Activated naive CD4-positive, alpha-beta T cell treated with Interleukin-2 at 50 U/mL for 16 hours (primary cell): ENCODE measurements around the gene LRP1B.

ENCODE experiments used
- DNase-seq: peaks from one replicate; pipeline ENCODE4 v3.0.0-alpha.2; 2020

LRP1B gene

GRCh38 chr2:140630557-140630956, 1500.3 kb downstream of the LRP1B start:
- DNase-seq: no peak

DNA sequence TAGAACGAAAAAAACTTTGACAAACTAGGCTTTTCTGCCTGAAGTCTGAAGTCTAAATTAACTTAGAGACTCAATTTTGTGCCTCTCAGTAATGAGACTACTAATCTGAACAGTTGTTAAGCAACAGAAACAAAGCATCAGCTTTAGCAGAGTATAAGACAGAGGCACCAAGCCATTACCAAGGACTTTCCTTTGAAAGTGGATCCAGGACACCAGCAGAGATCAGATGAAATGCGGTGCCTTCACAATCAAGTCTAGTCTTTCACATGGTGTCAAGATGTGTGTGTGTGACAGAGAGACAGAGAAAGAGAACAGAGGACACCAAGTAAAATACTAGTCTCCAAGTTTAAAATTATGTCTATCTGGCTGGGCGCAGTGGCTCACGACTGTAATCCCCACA, 1502.9 kb downstream of the LRP1B start:
- DNase-seq: no peak

DNA sequence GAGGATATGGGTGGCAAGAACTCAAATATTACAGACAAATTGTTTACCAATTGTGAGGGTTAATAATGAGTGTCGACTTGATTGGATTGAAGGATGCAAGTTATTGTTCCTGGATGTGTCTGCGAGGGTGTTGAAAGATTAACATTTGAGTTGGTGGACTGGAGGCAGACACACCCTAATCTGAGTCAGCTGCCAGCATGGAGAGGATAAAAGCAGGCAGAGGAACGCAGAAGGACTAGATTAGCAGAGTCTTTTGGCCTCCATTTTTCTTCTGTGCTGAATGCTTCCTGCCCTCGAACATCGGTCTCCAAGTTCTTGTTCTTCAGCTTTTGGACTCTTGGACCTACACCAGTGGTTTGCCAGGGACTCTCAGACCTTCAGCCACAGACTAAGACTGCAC, 1503.7 kb downstream of the LRP1B start:
- no peak for DNase-seq

DNA sequence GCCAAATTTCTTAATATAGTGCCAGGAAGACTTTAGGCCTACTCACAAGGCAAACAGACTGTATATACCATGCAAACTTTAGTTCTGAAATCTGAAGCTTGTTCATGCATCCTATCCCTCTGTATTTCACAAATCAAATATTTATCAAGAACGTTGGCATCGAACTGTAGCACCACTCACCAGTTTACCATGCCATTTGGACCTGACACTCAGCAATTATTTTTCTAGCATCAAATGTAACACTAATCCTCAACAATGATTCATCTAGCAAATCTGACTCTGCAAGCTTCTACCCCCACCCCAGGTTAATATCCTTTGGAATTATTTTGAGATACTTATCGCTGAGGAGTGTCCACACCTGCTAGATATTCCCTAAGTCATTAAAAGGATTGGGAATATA, 1506.6 kb downstream of the LRP1B start:
- DNase-seq: no peak

DNA sequence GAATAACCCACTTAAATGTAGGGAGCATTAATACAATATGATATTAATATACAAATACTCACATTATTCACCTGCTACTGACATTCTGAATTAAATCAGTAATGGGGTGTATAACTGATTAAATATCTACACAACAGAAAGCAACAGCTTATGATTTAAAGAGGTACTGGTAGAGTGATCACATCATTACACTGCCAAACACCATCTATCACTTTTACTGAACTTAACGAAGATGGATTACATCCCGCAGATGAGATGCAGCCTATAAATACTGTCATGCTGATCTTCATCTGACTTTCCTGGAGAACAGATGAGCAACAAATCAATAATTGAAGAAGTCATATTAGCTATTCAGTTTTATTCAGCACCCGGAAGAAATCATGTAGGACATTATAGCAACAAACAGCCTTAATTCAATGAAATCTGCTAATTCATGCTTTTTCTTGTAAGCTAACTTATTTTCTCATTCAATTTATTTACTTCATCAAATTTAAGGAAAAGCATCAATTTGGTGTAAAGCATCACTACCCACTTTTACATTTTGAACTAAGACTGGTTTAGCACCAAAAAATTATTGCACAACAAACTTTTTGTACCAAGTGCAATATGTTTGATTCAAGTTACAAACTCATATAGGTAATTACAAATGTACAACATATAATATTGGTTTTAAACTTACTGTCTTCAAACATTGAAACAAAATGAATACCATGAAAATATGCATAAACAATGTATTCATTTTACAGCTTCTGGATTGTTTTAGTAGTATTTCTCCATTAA, 1509.0 kb downstream of the LRP1B start:
- no peak for DNase-seq

GRCh38 chr2:140604788-140605187, 1526.0 kb downstream of the LRP1B start:
- no peak for DNase-seq

GRCh38 chr2:140604096-140604495, 1526.7 kb downstream of the LRP1B start:
- no peak for DNase-seq

- DNase-seq: no peak
Measured at GRCh38 chr2:140603416-140603815, 1527.4 kb downstream of the LRP1B start.

GRCh38 chr2:140601801-140602200, 1529.0 kb downstream of the LRP1B start:
- DNase-seq: no peak

GRCh38 chr2:140601342-140601741, 1529.5 kb downstream of the LRP1B start:
- no peak for DNase-seq

DNA sequence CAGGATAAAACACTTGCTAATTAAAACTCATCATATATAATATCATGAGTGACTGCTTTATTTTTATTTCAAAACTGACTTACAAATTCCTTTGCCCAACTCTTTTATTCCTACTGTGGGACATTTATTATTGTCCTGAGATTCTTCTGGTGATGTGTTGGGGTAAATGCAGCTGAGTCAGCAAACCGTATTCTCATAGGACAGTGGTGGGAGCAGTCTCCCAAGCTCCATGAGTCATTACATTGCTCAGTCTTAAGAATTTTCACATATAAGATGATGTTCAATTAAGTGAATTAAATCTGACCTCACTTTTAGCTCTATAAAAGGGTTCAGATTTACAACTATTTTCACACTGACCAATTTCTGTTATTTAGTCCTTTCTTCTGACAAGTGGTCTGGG, 1530.7 kb downstream of the LRP1B start:
- DNase-seq: no peak

- DNase-seq: no peak
Measured at GRCh38 chr2:140597836-140598235, 1533.0 kb downstream of the LRP1B start.

DNA sequence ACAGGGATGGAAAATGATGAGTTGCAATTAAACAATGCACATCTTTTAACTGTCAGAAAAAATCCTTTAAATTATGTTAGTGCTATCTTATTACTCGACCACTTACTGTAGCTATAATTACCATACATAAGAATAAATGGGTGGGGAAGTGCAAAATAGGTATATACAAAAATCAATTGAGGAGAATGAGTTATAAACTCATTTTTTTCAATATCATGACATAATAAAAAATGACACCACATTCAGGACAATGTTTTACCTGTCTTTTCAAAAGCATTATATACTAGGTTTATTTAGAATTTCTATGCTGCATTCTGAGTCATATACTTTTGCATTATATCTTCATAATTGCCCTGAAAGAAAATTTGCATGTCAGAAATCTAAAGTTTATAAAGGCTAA, 1533.6 kb downstream of the LRP1B start:
- no peak for DNase-seq

DNA sequence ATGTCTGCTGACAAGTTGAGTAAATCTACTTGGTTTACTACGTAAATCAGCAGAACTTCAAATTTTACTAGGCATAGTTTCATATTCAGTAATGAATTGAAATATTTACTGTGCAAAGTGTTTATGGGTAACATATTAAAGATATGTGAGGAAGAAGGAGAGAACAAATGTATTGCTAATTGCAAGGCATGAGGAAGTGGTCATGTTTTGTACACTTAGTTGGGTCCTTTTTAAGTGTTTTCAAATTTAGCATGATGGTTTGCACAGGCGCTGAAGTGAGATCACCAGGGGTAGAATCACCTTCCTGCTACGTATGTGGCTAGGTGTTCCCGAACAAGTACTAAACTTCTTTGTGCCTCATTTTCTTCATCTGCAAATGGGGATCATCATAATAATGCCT, 1534.4 kb downstream of the LRP1B start:
- no peak for DNase-seq

DNA sequence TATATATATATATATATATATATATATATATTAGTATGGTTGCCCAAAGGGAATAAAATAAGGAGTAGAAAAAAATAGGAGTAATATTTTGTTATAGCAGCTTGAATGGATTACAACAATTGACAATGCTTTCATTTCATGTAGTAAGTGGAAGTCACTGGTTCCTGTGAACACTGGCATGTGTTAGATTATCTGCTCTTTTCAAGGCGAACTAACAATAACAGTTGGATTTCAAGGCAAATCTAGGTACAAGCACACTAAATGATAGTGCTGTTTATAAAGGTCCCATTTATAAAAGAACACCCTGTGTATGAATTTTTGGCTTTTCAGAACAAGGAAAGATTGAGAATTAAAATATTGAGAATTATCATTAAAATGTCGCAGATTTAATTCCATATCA, 1535.7 kb downstream of the LRP1B start:
- no peak for DNase-seq

DNA sequence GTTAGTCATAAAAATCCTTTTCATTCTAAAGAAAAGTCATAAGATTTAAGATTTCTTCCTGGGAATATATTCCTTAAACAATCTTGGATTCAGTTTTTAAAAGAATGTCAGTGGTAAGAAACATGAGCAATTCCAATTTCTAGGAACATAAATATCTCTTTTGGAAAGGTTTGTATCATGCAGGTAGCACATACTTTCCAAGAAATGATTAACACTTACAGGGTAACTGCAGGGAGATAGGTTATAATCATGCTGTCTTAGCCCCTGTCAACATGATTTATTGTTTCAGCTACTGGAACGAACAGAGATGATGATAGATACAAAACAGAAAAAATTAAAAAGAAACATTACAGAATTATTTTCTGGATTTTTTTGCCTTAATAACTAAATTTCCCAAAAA, 1537.7 kb downstream of the LRP1B start:
- DNase-seq: no peak

DNA sequence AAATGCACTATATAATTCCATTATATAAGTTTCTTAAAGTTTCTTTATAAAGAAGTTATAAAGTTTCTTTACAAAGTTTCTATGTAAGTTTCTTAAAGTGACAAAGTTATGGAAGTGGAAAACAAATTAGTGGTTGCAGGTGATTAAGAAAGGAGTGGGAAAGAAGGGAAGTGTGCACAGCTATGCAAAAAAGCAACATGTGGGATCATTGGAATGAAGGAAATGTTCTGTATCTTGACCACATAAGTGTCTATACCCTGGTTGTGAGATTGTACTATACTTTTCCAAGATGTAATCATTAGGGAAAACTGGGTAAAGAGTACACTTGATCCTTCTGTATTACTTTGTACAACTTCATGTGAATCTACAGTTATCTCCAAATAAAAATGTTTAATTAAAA, 1541.1 kb downstream of the LRP1B start:
- no peak for DNase-seq

- no peak for DNase-seq
Measured at GRCh38 chr2:140589273-140589672, 1541.5 kb downstream of the LRP1B start.

DNA sequence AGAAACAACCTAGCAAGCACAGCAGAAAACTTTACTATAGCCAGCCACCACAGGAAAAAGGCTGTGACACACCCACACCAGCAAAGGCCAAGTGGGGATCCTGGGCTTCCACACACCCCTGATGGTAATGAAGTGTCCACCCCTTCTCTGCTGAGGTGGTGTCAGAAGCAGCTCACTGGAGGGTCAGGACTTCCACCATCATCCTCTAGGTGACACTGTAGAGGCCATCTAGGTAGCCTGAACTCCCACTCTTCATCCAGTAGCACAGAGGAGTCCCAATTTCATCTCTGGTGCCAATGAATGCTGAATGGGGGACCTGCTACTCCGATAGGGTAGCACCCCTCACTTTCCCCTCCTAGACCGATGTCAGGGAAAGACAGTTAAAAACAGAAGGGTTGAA, 1544.4 kb downstream of the LRP1B start:
- DNase-seq: no peak

- DNase-seq: no peak
Measured at GRCh38 chr2:140585016-140585415, 1545.8 kb downstream of the LRP1B start.

DNA sequence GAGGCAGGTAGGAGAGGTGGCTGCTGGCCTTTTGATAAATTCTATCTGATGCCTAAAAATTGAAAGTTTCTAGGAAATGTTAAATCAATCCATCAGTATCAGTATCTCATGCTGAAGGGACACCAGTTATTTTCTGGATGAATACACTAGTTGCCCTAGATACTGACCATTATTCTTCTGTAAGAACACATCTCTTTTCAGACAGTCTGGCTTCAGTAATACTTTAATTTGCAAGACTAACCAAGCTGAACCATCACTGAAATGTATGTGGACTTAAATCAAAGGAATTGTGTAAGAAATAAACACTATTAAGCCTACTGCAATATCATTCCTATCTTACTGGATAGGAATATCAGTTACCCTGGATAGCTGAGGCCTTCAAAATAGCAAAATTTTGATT, 1546.3 kb downstream of the LRP1B start:
- DNase-seq: no peak

- DNase-seq: no peak
Measured at GRCh38 chr2:140580532-140581151, 1550.2 kb downstream of the LRP1B start.

DNA sequence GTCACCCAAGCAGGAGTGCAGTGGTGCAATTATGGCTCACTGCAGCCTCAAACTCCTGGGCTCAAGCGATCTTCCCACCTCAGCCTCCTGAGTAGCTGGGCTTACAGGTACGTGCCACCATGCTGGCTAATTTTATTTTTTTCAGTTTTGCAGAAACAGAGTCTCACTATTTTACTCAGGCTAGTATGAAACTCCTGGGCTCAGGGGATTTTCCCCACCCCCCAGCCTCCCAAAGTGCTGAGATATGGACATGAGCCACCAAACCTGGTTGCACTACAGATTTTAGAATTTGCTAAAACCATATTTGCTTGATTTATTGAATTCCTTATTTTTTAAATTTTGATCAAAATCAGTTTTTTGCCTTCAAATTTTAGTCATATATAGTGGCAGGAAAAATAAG, 1553.4 kb downstream of the LRP1B start:
- DNase-seq: no peak

- DNase-seq: no peak
Measured at GRCh38 chr2:140567734-140568133, 1563.1 kb downstream of the LRP1B start.

DNA sequence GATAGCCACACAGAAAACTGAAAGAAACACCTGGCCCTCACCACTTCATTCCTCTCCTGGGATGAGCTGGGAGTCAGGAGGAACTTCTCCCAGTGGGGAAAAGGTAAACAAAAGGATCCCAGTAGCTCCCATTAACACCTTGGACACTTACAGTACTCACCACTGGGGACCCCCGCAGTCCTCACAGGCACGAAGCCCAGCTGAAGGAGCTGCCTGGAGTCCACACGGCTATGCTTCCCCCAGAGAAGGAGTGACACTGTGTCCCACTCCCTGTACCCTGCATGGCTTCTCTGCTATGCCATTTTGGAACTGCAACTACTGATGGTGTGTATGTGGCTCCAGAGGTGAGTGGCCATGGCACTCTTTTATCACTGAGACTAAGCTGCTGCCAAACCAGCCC, 1565.1 kb downstream of the LRP1B start:
- no peak for DNase-seq
